ENCODE data around the gene MTMR4.

MTMR4 gene

DNA sequence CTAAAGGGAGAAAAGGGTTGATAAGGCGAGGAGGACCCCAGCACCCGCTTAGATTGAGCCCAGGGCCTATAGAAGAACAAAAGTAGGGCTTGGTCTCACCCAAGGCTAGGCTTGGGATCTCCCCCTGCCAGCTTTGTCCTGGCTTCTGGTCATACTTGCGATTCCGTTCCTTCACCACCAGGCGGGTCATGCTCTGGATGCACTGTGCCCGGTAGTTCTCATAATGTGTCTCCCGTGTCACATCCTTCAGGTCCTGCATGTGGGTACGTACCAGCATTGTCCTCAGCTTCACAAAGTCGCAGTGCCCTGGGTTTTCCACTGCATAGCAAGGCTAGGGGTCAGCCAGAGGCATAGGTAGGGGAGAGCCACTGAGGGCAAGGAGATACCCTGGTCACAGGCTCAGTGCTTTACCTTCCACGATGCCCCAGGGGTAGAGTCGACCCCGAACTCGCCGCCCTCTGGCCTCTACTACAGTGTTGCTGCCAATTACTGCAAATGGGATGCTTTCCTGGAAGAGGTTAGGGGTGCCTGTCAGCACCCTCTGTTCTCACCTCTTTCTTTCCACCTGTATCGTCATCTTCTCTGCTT, 6.5 kb upstream of the MTMR4 start:
- ChIA-PET CTCF (interaction anchor here (0.6 to 0.8 kb wide), 3 partner anchors 67 to 484 kb away, joined by 3 to 4 read pairs (median 3); no protein-coding TSS in a partner anchor), POLR2A (interaction anchor here (0.6 to 3.7 kb wide), 5 partner anchors 11 to 110 kb away, joined by 3 to 28 read pairs (median 3); a partner anchor contains a TSS)
- TF ChIP-seq ARNT (IDR thresholded peaks at IDR 0.05) (no peak), SUZ12 (IDR thresholded peaks at IDR 0.05) (no peak)
- DNase-seq (ENCODE audit: extremely low spot score), result peak; percentile 53

DNA sequence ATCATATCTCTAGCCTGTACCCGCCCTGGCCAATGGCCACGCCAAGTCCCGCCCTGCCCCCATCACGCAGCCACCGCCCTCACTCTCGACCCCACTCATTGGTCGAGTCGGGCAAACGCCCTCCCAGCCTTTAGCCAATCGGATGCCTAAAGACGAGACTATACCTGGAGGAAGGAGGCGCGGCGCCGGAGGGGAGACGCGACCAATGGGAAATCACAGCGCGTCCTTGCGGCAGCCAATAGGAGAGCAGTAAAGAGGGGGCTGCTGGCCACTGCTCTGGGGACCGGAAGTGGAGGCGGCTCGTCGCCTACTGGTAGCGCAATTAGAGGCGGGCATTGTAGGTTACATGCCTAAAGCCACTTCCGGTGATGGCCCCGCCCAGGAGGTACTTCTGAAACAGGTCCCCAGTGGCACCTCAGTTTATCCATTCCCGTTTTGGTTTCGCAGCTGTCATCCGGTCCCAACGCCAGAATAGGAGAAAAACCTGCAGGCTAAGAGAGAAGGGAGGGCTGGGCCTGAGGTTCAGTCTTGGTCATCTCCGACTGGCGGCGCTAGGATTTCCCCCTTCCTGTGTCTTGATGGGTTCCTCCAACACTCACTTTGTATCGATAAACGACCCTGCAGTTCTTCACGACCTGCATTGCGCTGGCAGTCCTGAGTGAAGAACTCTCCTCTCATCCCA, 3.6 kb upstream of the MTMR4 start:
- ChIA-PET POLR2A (interaction anchor here (0.6 to 3.7 kb wide), 30 partner anchors 10 to 637 kb away, joined by 3 to 61 read pairs (median 4); partner anchors contain the start of genes PPM1E, PRR11, RAD51C and RNF43), CTCF (interaction anchor here (1.0 to 1.8 kb wide), 3 partner anchors 10 to 23 kb away, joined by 3 to 9 read pairs (median 3); no protein-coding TSS in a partner anchor)
- peak; percentile 95 for DNase-seq (ENCODE audit: extremely low spot score)
- TF ChIP-seq ZNF384 (IDR thresholded peaks at IDR 0.05) (no peak), ELF4 (IDR thresholded peaks at IDR 0.05) (peak; percentile 88)
- TF ChIP-seq, protein P1, sequence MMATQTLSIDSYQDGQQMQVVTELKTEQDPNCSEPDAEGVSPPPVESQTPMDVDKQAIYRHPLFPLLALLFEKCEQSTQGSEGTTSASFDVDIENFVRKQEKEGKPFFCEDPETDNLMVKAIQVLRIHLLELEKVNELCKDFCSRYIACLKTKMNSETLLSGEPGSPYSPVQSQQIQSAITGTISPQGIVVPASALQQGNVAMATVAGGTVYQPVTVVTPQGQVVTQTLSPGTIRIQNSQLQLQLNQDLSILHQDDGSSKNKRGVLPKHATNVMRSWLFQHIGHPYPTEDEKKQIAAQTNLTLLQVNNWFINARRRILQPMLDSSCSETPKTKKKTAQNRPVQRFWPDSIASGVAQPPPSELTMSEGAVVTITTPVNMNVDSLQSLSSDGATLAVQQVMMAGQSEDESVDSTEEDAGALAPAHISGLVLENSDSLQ (IDR thresholded peaks at IDR 0.05), result 0 out of 2 replicates have a peak, but pooled peaks have one; percentile 42

DNA sequence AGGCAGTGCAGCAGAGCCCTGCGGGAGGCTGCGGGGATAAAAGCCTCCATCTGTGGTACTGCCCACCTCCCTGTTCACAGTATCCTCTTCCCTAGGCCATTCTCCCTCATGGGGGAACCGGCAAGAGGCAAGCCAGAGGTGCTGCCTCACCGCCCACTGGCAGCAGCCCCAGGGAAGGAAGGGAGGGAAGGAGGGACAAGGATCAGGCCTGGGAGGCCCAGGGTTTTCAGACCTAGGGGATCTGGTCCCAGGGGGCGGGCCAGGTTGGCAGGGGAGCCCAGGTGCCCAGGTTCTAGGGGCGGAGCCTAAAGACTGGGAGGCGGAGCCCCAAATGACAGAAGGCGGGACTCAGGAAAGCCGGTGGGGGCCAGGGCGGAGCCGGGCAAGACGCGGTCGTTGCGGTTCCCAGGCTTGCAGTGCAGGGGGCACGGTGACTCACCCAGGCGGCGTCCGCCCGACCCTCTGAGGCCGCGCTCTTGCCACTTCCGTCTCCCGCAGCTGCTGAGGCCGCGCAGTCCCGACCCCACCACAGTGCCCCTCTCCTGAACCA, 3.0 kb upstream of the MTMR4 start:
- POLR2A ChIA-PET, result interaction anchor here (0.6 to 3.7 kb wide), 17 partner anchors 11 to 578 kb away, joined by 3 to 61 read pairs (median 6); partner anchors contain the start of genes RAD51C, SUPT4H1 and TEX14
- TF ChIP-seq SUZ12 (IDR thresholded peaks at IDR 0.05) (no peak), SP1 (IDR thresholded peaks at IDR 0.05) (no peak), FOXM1 (IDR thresholded peaks at IDR 0.05; ENCODE audit: borderline replicate concordance) (no peak), FOXK2 (IDR thresholded peaks at IDR 0.05) (no peak), ARNT (IDR thresholded peaks at IDR 0.05) (no peak), BHLHE40 (IDR thresholded peaks at IDR 0.05; ENCODE audit: borderline replicate concordance) (no peak), ZNF384 (IDR thresholded peaks at IDR 0.05) (no peak), CTBP1 (IDR thresholded peaks at IDR 0.05; ENCODE audit: borderline replicate concordance) (no peak)
- DNase-seq (ENCODE audit: extremely low spot score), result no peak
- CTCF ChIA-PET, result no interaction called here

DNA sequence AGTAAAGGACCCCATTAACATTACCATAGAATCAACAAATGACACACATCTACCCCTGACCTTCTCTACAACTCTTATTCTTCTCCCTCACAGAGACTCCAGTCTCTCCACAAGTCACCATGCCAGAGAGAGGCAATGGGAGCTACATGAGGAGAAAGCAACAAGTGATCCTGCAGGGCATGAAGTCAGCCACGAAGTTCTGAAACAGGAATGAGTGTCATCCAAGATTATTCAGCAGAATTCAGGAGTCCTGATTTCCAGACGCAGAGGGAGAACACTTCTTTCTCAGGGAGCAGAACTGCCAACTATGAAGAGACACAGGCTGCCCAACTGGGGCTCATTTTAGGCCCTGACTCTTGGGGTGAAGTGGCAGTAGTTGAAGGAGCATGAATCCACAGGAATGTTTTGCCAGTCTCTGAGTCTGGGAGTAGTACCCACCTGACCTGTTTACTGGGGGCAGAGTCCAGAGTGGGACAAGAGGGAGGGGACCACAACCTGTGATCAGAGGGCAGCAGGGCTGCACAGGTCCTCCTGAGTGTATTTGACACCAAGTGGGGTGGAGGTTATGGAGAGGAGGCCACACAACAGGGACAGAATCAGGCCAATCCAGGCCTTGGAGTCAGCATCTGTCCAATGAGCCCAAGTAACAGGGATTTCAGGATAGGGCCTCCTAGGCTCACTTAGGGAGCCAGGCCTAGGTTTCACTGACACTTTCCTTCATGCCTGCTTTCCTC, 2.4 kb upstream of the MTMR4 start:
- POLR2A ChIA-PET, result interaction anchor here (1.9 to 4.4 kb wide), 5 partner anchors 15 to 176 kb away, joined by 4 to 61 read pairs (median 28); partner anchors contain the start of genes RAD51C and TEX14
- DNase-seq (ENCODE audit: extremely low spot score), result no peak
- TF ChIP-seq ELF4 (IDR thresholded peaks at IDR 0.05), result no peak
- TF ChIP-seq FOXA1 (IDR thresholded peaks at IDR 0.05), result no peak
- TF ChIP-seq SUZ12 (IDR thresholded peaks at IDR 0.05), result no peak
- TF ChIP-seq TARDBP (IDR thresholded peaks at IDR 0.05), result no peak
- no peak for TF ChIP-seq ZNF384 (IDR thresholded peaks at IDR 0.05)
- no peak for TF ChIP-seq FOXM1 (IDR thresholded peaks at IDR 0.05; ENCODE audit: borderline replicate concordance)
- no peak for TF ChIP-seq HDGF (IDR thresholded peaks at IDR 0.05; ENCODE audit: borderline replicate concordance)
- TF ChIP-seq L3MBTL2 (conservative IDR thresholded peaks at IDR 0.05), result no peak
- TF ChIP-seq ARNT (IDR thresholded peaks at IDR 0.05), result no peak
- no peak for TF ChIP-seq BHLHE40 (IDR thresholded peaks at IDR 0.05; ENCODE audit: borderline replicate concordance)
- CTCF ChIA-PET, result no interaction called here

DNA sequence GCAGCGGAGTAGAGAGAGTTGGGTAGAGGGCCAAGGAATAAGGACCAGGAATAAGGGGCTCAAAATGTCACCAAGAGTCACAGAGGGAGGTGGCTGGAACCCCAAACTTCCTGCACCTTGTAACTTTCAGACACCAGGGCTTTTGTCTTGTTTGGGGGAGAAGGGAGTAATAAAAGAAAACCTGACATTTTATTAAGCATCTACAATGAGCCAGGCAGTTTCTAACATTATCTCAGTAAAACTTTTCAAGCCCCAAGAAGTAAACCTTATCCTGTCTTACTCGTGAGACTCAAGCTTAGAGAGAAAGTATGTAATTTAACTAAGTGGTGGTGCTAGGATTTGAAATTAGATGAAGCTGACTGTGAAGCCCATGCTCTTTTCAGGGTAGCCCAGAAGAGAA, 848 bp upstream of the MTMR4 start:
- no peak for DNase-seq (ENCODE audit: extremely low spot score)
- CTCF ChIA-PET, result interaction anchor here (1.3 to 1.5 kb wide), 2 partner anchors 8 to 14 kb away, joined by 3 to 4 read pairs; no protein-coding TSS in a partner anchor
- TF ChIP-seq ARNT (IDR thresholded peaks at IDR 0.05) (no peak), ZNF384 (IDR thresholded peaks at IDR 0.05) (no peak), NFRKB (IDR thresholded peaks at IDR 0.05) (no peak), SP1 (IDR thresholded peaks at IDR 0.05) (no peak), SUZ12 (IDR thresholded peaks at IDR 0.05) (no peak), HDGF (IDR thresholded peaks at IDR 0.05; ENCODE audit: borderline replicate concordance) (no peak), ELF4 (IDR thresholded peaks at IDR 0.05) (no peak), FOXM1 (IDR thresholded peaks at IDR 0.05; ENCODE audit: borderline replicate concordance) (no peak), LEF1 (IDR thresholded peaks at IDR 0.05; ENCODE audit: borderline replicate concordance) (no peak), TARDBP (IDR thresholded peaks at IDR 0.05) (no peak), BHLHE40 (IDR thresholded peaks at IDR 0.05; ENCODE audit: borderline replicate concordance) (no peak), FOXK2 (IDR thresholded peaks at IDR 0.05) (no peak), FOXA1 (IDR thresholded peaks at IDR 0.05) (no peak), L3MBTL2 (conservative IDR thresholded peaks at IDR 0.05) (no peak), CTBP1 (IDR thresholded peaks at IDR 0.05; ENCODE audit: borderline replicate concordance) (no peak)
- TF ChIP-seq, protein P1 (IDR thresholded peaks at IDR 0.05), result no peak
- POLR2A ChIA-PET, result interaction anchor here (0.7 to 4.4 kb wide), 13 partner anchors 11 to 1192 kb away, joined by 3 to 30 read pairs (median 4); partner anchors contain the start of genes MKS1, PTRH2, SRSF1 and SUPT4H1

DNA sequence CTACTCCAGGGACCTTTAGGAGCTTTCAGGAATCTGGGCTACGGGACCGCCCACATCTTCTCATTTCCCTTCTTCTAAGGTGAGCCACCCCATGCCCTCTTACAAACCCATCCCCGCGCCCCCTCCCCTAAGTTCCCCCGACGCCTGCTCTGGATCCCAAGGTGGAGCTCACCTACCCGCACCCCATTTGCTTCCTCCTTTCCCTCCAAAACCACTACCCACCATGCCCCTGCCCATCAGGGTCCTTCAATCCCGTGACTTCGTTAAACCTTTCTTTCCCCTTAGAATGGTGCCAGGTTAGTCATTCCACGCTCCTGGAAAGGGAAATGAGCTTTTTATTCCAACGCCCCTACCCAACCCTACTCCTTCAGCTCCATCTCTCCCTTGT, 326 bp upstream of the MTMR4 start:
- no peak for TF ChIP-seq NFRKB (IDR thresholded peaks at IDR 0.05)
- no peak for TF ChIP-seq ARNT (IDR thresholded peaks at IDR 0.05)
- TF ChIP-seq, protein P1 (IDR thresholded peaks at IDR 0.05), result no peak
- no peak for TF ChIP-seq BHLHE40 (IDR thresholded peaks at IDR 0.05; ENCODE audit: borderline replicate concordance)
- no peak for TF ChIP-seq FOXK2 (IDR thresholded peaks at IDR 0.05)
- TF ChIP-seq HDGF (IDR thresholded peaks at IDR 0.05; ENCODE audit: borderline replicate concordance), result no peak
- no peak for TF ChIP-seq SP1 (IDR thresholded peaks at IDR 0.05)
- TF ChIP-seq SUZ12 (IDR thresholded peaks at IDR 0.05), result no peak
- no peak for TF ChIP-seq FOXA1 (IDR thresholded peaks at IDR 0.05)
- TF ChIP-seq L3MBTL2 (conservative IDR thresholded peaks at IDR 0.05), result no peak
- TF ChIP-seq FOXM1 (IDR thresholded peaks at IDR 0.05; ENCODE audit: borderline replicate concordance), result no peak
- ChIA-PET POLR2A (interaction anchor here (0.7 to 4.4 kb wide), 17 partner anchors 8 to 1192 kb away, joined by 3 to 30 read pairs (median 3); partner anchors contain the start of genes MKS1, PTRH2, SRSF1 and SUPT4H1), CTCF (interaction anchor here (1.3 to 1.5 kb wide), 2 partner anchors 9 to 14 kb away, joined by 3 to 4 read pairs; no protein-coding TSS in a partner anchor)
- DNase-seq (ENCODE audit: extremely low spot score), result no peak

Data from HEK293T (cell line).